Panc1 (cell line): ENCODE data around the gene BTBD17.

ENCODE experiments used
- SIN3A ChIP-seq: IDR thresholded peaks from 2 replicates; pipeline ENCODE4 v1.6.1; 2012; ENCODE audit warnings: low read depth, mild to moderate bottlenecking, low read length, moderate library complexity, borderline replicate concordance; ENCODE audit not compliant: insufficient read depth
- TF ChIP-seq, protein P1 (sequence below), 2 experiments: IDR thresholded peaks; 2 replicates each; pipeline ENCODE4 v1.6.1; 2011 to 2012; ENCODE audit warnings: low read depth in 2 of 2, control low read depth in 1 of 2, low read length in 1 of 2, mild to moderate bottlenecking in 1 of 2, moderate library complexity in 1 of 2; ENCODE audit not compliant: insufficient read depth in 1 of 2

DNA sequence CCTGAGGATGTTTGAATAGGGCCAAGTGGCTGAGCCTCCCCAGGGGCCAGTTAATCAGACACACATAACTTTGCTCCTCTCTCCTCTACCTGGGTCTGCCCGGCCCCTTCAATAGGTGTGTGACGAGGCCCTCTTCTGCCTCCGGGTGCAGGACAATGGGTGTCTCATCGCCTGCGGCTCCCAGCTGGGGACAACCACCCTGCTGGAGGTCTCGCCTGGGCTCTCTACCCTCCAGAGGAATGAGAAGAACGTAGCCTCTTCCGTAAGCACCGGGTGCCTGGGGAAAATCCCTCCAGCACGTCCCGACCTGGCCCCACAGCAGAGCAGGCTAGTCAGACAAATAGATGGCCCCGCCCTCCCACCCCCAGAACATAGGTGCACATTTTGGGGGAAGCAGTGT is 51.8 kb downstream of the BTBD17 start:
- TF ChIP-seq SIN3A: no peak
- TF ChIP-seq, protein P1, sequence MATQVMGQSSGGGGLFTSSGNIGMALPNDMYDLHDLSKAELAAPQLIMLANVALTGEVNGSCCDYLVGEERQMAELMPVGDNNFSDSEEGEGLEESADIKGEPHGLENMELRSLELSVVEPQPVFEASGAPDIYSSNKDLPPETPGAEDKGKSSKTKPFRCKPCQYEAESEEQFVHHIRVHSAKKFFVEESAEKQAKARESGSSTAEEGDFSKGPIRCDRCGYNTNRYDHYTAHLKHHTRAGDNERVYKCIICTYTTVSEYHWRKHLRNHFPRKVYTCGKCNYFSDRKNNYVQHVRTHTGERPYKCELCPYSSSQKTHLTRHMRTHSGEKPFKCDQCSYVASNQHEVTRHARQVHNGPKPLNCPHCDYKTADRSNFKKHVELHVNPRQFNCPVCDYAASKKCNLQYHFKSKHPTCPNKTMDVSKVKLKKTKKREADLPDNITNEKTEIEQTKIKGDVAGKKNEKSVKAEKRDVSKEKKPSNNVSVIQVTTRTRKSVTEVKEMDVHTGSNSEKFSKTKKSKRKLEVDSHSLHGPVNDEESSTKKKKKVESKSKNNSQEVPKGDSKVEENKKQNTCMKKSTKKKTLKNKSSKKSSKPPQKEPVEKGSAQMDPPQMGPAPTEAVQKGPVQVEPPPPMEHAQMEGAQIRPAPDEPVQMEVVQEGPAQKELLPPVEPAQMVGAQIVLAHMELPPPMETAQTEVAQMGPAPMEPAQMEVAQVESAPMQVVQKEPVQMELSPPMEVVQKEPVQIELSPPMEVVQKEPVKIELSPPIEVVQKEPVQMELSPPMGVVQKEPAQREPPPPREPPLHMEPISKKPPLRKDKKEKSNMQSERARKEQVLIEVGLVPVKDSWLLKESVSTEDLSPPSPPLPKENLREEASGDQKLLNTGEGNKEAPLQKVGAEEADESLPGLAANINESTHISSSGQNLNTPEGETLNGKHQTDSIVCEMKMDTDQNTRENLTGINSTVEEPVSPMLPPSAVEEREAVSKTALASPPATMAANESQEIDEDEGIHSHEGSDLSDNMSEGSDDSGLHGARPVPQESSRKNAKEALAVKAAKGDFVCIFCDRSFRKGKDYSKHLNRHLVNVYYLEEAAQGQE (IDR thresholded peaks at IDR 0.05; ENCODE audit: insufficient read depth in 1 of 2, low read depth in 2 of 2, low read length in 1 of 2): no peak
